Measurements from ENCODE around the gene RHOH. TPM values are rescaled to one million over a fixed set of nuclear protein-coding genes. Genes with fewer than 3 reads are reported as not detected.

RHOH gene
- total RNA-seq, 4 donors from 2014 or later, result 0.67 to 2.7 (median 1.4) TPM

DNA sequence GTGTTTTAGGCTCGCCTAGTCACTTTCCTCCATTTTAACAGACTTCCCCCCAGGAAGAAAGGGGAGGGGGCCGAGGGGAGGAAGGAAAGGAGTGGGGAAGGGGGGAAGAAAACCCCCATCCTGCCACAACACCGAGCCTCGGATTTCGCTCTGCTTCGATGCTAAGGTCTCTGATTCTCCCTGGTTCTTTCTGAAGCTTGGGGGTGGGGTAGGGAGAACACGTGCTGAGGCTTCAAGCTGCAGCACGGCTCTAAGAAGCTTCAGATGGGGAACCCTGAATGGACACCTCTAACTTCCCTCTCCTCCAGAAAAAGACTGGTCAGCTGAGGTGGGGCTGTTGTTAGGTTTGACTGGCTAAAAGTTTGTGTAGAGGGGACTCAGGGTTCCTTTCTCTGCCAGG lies 61.8 kb downstream of the RHOH start:
- Histone ChIP-seq H3K27me3 (no peaks in the 10 kb centered on the region), H3K27ac (no peak overlapping the region), H3K4me3 (replicated peaks in 1 of 3) (no peak overlapping the region), H3K4me1 (no peaks in the 10 kb centered on the region), H3K9me3 (no peaks in the 10 kb centered on the region), H3K36me3 (no peaks in the 10 kb centered on the region)
- intact Hi-C loops (cut with DNase I), result no loop called here
- DNase-seq, result no peak
- 58 to 67% methylated on average over 8 of the region's 8 CpGs for WGBS, 2 donors
- no peak for TF ChIP-seq CTCF (IDR thresholded peaks at IDR 0.05)
- no peak for TF ChIP-seq POLR2A (IDR thresholded peaks at IDR 0.05)

- no peak overlapping the region for H3K27ac ChIP-seq
- no peaks in the 10 kb centered on the region for H3K36me3 ChIP-seq
- intact Hi-C loops (cut with DNase I), result no loop called here
- no peaks in the 10 kb centered on the region for H3K4me1 ChIP-seq
- WGBS, 2 donors, result 66 to 69% methylated on average over 9 of the region's 9 CpGs
- no peak for TF ChIP-seq POLR2A (IDR thresholded peaks at IDR 0.05)
- no peak for TF ChIP-seq CTCF (IDR thresholded peaks at IDR 0.05)
- no peak overlapping the region for H3K4me3 ChIP-seq (replicated peaks in 1 of 3)
- no peaks in the 10 kb centered on the region for H3K9me3 ChIP-seq
- no peak for DNase-seq
- no peaks in the 10 kb centered on the region for H3K27me3 ChIP-seq
Measured at GRCh38 chr4:40261231-40262076, 64.6 kb downstream of the RHOH start.

GRCh38 chr4:40262077-40262528 lies 65.3 kb downstream of the RHOH start:
- no peak overlapping the region for H3K27ac ChIP-seq
- no peaks in the 10 kb centered on the region for H3K4me1 ChIP-seq
- H3K4me3 ChIP-seq (replicated peaks in 1 of 3), result no peak overlapping the region
- H3K36me3 ChIP-seq, result no peaks in the 10 kb centered on the region
- no peaks in the 10 kb centered on the region for H3K9me3 ChIP-seq
- H3K27me3 ChIP-seq, result no peaks in the 10 kb centered on the region
- no peak for DNase-seq
- TF ChIP-seq POLR2A (IDR thresholded peaks at IDR 0.05) (no peak), CTCF (IDR thresholded peaks at IDR 0.05) (no peak)
- intact Hi-C loops (cut with DNase I), result no loop called here

GRCh38 chr4:40262861-40263260 lies 66.0 kb downstream of the RHOH start:
- Histone ChIP-seq H3K36me3 (no peaks in the 10 kb centered on the region), H3K27ac (no peak overlapping the region), H3K9me3 (no peaks in the 10 kb centered on the region), H3K27me3 (no peaks in the 10 kb centered on the region), H3K4me1 (no peaks in the 10 kb centered on the region), H3K4me3 (replicated peaks in 1 of 3) (no peak overlapping the region)
- no peak for DNase-seq
- WGBS, 2 donors, result 90 to 96% methylated on average over 2 of the region's 2 CpGs
- intact Hi-C loops (cut with DNase I), result no loop called here
- no peak for TF ChIP-seq CTCF (IDR thresholded peaks at IDR 0.05)

DNA sequence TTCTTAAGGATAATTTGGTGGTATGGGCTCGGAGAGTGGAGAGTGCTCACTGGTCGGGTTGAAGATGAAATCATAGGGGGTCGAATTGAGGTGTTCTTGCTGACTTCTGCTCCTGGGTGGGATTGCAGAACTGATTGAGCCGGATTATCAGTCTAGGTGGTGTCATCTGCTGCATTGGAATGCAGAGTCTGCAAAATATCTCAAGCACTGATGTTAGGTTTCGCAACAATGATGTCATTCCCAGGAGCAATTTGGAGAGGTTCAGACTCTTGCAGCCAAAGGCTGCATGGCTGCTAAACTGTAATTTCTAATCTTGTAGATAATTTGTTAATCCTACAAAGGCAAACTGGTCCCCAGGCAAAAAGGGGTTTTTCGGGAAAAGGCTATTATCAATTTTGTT lies 67.7 kb downstream of the RHOH start:
- H3K36me3 ChIP-seq, result no peaks in the 10 kb centered on the region
- H3K4me1 ChIP-seq, result no peaks in the 10 kb centered on the region
- H3K27me3 ChIP-seq, result no peaks in the 10 kb centered on the region
- intact Hi-C loops (cut with DNase I), result no loop called here
- no peaks in the 10 kb centered on the region for H3K9me3 ChIP-seq
- H3K4me3 ChIP-seq (replicated peaks in 1 of 3), result no peak overlapping the region
- WGBS, 2 donors, result 76 to 83% methylated on average over 6 of the region's 6 CpGs
- no peak overlapping the region for H3K27ac ChIP-seq
- no peak for DNase-seq
- TF ChIP-seq POLR2A (IDR thresholded peaks at IDR 0.05) (no peak), CTCF (IDR thresholded peaks at IDR 0.05) (no peak)
